GM18868 (cell line): Measurements from ENCODE around the gene TRABD2A.

Experiments used
- ATAC-seq: cut with Tn5 transposase; IDR thresholded peaks from one replicate; pipeline ENCODE4 v1.9.1; 2021; ENCODE audit warnings: mild to moderate bottlenecking, moderate library complexity; ENCODE audit not compliant: unreplicated experiment

Gene TRABD2A

DNA sequence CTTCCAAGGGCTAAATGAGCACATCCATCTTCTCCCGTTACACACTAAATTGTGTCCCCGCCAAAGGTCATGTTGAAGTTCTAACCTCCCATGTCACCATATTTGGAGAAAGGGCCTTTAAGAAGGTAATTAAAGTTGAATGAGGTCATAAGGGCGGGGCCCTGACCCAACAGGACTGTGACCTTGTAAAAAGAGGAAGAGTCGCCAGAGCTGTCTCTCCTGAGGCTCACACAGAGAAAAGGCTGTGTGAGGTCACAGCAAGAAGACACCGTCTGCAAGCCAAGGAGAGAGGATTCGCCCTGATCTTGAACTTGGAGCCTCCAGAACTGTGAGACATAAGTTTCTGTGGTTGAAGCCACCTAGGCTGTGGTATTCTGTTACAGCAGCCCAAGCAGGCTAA is 24.1 kb downstream of the TRABD2A start:
- no peak for ATAC-seq

DNA sequence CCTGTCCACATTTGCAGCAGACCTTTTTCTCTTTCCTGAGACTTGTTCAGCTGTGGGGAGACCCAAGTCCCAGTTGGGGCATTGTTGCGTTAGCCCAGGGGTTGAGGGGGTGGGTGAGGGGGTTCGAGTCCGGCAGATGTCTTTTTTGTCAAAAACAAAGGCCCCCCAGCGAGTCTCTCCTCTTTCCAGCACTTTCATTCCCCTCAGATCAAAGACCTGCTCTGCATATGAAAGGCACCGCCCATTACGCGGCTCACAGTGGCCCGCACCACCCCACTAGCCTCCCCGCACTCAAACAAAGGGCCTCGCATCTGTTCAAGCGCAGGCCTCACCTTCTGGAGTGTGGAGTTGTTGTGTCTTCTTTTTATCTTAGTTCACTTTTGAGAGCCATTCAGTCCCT is 25.2 kb downstream of the TRABD2A start:
- no peak for ATAC-seq

DNA sequence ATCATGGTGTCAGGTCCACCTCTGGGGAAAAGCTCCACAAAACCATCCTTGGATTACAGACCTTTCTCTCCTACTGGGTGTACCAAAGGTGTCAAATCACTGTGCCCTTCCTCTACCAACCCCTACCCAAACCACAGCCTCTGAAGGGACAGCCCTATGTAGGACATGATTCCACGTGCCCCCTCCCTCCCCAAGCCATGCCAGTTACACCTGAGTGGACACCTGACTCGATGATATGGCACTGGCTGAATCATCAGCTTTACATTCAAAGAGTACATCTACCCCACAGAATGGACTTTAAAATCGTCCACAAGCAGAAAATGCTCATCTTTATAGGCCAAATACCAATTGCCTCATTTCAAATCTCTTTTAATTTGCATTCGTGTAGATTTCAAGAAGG is 26.0 kb downstream of the TRABD2A start:
- ATAC-seq, result no peak

DNA sequence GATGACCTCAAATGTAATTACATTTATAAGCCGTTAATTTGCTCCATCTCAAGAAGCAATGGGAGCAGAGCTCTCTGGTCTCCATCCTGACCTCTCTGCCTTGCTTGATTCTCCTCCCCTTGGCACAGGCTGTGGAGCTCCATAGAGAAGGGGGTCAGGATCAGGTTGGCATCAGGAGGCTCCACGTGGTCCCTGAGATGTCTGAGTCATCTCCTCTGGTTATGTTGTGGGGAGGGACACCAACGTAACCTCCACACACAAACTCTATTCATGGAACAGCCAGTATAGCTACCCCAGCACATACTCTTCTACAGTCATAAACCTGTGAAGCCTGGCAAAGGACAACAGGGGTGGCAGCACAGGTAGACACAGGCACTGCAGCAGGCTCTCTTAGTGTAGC is 29.0 kb downstream of the TRABD2A start:
- ATAC-seq, result no peak

DNA sequence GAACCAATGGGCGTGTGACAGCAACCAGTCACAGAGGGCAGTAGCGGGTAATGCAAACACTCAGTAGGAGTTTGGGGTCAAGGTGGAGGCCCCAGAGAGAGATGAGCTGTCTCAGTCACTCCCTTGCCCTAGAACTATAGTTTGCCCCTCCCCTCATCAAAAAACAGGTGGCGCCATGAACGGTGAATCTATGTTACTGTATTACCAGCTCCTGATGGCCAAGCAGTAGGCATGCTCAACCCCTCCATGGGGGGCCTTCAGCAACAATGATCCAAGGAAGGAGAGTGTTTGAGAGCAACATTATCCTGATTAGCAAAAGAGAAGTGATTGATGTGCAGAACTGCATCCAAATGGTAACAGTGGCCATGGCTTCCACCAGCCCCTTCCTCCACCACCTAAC is 30.4 kb downstream of the TRABD2A start:
- ATAC-seq, result no peak

DNA sequence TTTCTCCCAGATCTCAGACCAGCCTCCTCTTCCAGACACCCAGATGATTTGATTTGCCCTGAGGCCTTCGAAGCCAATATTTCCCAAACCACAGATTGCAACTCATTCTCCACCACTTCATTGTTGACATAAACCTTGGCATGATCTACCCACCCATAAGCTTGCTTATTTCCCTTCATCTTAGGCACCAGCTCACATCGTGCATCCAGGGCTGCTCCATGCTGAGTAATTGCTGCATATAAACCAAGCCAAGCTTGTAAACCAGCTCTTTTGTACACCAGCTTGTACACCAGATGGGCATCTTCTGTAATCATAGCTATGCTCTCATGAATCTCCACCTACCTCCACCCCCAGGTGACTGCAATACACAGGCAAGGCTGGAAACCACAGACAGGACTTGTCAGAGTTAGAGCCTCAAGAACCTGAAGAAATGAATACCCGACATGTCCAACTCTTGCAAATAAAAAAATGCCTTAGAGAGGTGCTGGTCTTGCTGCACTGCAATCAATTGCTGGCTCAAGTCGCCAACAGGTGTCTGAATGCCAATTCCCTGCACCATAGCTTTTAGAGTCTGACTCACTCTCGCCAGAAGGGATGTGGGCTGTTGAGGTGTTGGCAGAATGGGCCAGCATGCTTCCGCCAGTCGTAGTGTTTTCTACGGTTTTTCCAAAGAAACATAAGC is 31.5 kb downstream of the TRABD2A start:
- ATAC-seq, result no peak

DNA sequence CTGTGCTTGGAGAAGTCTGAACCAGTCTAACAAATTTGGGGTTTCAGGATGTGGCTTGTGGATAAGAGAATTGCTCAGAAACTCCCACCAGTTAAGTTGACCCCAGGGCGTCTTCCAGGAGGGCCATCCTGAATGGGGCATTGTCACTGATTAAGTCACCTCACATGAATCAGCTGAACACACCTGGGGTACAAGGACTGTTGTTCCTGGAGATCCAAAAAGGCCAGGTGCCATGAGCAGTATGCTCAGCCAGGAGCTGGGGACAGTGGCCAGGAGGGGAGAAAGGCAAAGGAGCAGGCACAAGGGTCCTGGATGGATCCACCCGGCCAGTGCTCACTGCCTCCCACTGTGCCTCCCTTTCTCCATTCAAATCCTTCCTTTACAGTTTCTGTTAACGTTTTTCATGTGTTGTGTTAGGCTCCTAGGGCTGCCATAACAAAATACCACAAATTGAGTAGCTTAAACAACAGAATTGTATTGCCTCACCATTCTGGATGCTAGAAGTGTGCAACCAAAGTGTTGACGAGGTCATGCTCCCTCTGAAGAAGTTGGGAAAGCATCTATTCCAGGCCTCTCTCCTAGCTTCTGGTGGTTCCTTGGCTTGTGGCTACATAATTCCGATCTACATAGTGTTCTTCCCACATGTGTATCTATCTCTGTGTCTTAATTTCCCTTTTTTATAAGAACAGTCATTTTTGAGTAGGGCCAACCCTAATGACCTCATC is 33.4 kb downstream of the TRABD2A start:
- no peak for ATAC-seq

DNA sequence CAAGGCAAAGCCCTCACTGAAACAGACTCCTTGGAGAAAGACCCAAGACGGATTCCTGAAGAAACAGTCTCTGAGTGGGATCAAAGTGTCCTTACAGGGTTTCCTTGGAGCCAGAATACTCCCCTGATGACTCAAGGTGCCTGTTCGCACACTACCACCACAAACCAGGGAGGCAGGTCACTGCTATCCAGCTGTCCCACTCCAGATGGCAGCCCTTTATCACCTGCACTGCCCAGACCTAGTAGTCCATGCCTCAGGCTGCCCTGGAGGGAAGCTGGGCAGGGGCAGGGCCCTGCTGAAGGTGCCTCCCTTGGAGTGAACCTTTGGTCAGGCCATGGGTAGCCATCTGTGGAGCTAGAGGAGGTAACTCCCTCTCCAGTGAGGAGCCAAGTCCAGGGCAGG is 34.1 kb downstream of the TRABD2A start:
- no peak for ATAC-seq

DNA sequence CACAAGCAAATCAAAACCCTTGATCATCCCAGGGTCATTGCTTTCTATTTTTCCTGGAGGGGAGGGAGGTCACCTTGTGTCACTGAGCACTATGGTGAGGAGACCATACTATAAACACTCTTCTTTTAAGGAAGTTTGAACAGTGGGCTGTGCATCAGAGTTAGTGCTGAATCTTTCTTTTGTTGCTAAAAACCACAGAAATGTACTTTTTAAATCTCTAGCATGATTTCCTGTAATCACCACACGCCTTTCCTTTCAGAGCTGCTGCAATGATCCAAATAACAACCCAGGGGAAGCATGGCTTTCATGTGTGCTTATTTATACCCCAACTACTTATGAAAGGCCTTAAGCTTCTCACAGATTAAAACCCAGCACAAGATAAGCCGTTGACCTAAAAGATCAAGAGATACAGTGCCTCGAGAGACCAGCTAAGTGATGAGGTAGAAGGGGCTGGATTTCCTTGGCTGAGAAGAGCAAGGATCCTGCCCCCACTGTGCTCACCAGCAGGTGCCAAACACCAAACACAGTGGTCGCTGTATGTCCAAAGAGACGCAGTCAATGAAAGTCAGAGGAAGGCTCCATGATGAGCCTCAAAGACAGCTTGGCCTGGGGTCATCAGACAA is 34.7 kb downstream of the TRABD2A start:
- no peak for ATAC-seq

DNA sequence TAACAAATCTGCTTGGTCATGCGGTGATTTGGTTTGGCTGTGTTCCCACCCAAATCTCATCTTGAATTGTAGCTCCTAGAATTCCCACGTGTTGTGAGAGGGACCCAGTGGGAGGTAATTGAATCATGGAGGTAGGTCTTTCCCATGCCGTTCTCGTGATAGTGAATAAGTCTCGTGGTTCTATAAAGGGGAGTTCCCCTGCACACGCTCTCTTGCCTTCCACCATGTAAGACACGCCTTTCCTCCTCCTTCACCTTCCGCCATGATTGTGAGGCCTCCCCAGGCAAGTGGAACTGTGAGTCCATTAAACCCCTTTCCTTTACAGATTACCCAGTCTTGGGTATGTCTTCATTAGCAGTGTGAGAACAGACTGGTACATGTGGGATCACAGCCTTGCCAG is 36.7 kb downstream of the TRABD2A start:
- no peak for ATAC-seq

DNA sequence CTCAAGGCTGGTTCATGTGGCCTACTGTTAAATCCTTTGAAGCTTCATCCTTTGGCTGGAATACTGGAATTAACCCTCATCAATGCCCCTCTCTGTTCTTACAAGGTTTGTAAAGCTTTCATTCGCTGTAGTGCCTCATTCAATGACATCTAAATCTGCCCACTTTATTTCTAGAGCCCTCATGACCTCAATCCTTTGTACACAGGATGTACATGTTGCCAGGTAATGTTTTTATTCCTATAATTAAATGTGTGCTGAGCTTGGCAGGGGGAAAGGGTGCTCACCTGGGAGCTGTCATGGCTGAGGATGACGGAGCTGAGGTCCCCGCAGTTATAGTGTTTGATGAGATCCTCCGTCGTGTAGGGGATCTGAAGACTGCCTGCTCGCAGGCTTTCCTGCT is 39.3 kb downstream of the TRABD2A start:
- ATAC-seq, result no peak

DNA sequence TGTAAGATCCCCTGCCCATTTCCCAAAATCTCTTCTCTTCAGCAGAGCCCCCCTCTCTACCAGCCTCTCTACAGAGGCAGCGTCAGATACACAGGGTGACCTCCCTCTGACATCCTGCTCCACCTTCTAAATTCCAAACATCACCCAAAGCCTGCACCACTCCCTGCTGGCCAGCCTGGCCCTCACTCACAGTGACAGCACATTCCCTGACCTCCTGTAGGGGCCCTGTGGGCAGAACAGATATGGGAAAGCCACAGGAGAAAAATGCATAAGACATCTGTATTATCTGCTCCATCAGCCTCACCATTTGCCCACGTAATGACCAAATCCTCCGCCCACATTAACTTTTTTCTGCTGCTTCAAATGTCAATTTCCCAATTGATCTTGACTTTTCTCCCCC is 40.6 kb downstream of the TRABD2A start:
- no peak for ATAC-seq

DNA sequence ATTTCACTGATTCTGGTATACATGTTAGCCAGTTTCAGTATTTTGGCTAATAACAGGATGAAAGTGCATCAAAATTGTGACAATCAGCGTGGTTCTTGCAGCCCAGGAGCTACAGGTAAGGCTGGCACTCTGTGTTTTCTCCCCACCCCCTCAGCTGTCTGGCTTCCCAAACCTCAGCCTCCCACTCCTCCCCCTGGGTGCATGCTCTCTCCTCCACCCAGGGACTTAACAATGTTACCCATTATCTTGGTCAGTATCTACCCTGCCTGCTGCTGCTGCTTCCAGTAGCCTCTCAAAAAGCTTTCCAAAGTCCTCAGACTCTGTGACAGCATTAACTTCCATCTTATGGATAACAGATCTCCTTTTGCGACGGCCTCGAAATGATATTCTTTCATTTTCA is 41.0 kb downstream of the TRABD2A start:
- ATAC-seq, result no peak

DNA sequence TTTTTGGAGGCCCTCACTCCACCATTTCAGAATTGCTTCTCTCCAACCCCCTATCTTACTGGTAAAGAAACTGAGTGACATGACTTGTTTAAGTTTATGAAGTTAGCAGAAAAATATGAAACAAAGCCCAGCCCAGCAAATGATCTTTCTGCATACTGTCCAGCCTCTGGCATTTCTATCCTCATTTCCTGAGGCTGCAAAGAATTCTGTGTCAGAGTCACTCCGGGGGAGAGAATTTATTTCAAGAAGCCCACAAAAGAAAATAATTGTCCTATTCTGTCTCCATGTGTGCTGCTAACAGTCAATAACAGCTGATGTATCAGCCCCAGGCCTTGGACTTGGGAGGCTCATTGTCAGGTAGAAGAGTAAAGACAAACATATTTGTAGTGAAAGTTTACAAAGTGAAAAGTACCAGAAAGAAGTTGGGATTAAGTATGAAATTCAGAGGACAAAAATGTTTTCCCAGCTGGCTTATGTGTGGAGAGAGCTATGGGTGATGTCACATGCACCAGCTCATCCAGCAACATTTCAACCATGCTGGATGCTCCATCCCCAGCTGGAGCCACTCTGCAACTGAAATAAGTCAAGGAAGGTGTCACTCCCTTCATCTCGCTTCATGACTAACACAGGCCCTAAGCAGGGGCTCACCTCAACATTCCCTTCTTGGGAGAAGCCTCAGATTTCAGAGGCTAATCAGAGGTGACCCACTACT is 42.3 kb downstream of the TRABD2A start:
- no peak for ATAC-seq

DNA sequence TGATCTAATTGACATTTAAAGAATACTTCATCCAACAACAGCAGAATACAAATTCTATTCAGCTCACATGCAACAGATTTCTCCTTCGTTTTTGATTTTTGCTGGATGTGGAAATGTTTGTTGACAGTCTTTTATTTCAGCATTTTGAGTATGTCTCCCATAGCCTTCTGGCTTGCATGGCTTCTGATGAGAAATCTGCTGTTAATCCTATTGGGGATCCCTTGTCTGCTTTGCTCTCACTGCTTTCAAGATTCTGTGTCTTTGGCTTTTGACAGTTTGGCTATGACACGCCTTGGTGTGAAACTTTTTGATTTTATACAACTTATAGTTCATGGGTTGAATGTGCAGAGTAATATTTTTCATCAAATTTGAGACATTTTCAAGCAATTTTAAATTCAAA is 44.7 kb downstream of the TRABD2A start:
- ATAC-seq, result no peak

DNA sequence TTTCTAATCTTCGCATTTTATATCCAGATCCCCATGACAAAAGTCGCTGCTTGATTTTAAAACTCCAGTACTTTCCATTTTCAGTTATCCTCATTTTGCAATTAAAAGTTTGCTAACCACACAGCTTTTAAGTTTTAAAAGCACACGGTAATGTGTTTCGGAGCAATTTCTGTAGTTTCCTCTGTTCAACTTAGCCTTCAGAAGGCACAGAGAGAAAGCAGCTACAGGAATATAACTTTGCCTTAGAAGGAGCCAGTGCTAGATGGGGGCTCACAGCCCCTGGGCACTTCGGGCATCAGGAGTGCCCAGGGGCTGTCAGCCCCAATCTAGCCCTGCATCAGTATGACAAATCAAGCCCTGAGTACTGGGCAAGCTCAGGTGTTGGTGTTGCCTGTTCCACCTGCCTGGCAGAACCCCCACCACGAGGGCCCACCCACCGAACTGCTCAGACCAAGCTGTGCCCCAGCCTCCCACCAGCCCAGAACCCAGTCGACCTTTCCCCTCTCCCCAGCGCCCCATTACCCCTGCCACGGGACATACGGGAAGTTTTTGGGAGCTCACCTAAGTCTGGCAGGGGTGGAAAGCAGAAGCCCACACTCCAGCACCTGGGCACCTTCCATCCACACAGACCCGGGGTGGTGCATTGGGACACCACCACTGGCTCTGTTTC is 47.3 kb downstream of the TRABD2A start:
- ATAC-seq, result no peak

DNA sequence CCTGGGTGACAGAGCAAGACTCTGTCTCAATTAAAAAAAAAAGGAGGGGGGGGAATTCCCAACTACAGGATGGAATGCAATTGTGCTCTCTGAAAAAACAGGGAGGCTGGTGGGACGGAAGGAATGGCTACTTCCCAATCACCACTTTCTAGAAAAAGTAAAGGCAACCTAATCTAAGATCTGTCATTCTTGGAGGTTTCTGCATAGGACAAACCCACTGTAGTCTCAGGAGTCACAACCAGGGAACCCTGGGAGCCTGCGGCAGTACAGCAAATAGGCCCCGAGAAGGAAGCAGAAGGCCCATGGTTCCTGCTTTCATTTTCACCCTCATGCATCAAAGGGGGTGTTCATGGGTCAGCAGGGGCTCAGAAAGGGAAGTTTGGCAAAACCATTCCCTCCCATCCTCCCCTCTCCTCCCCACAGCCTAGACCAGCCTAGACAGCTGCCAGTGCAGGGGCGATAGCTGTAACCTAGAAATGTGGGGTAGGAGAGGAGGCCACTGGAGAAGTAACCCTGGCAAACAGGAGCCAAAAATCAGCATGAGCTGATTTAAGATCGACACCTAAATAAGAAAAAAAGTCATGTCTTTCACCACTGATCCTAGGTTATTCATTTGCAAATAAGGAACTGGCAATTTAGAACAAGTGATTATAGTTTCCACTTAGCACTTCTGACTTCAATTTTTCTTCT is 48.0 kb downstream of the TRABD2A start:
- peak; percentile 92 for ATAC-seq

DNA sequence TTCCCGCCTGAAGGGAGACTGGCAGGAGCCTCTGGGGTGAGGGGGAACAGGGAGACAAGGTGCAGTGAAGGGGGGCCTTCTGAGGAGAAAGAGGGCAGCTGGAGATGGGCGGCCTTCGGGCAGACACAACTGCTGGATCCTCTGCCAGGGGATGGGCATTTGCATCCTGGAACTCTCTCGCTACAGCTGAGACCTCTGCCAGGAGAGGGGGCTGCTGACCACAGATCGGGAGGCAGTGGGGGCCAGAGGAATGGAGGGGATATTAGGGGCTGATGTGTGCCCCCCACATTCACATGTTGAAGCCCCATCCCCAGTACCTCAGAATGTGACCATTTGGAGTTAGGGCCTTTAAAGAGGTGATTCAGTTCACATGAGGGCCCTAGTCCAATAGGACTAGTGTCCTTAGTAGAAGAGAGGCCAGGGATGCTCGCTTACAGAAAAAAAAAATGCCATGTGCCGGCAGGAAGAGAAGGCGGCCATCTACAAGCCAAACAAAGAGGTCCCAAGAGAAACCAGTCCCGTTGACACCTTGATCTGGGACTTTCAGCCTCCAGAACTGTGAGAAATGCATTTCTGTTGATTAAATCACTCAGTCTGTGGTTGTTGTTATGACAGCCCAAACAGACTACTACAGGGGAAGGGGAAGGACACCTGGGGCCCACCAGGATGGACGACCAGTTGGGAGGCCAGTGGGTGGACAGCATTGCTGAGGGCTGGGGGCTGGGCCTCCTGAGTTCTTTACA is 50.0 kb downstream of the TRABD2A start:
- ATAC-seq, result no peak

DNA sequence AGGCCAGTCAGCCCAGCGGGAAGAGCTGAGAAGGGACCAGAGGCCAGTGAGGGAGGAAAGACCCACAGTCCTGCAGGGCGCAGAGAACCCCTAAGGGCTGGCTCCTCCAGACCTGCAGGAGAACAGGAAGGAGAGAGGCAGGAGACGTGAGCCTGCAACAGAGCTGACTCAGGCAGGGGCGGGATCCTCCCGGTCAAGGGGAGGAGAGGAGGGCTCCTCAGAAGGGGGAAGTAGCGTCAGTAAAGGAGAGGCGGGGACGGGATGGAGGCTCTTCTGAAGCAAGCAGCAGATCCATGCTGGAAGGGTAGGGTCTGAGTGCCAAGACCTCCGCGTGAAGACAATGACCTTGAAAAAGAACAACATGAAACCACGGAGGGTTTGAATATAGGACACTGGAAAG is 50.8 kb downstream of the TRABD2A start:
- no peak for ATAC-seq

DNA sequence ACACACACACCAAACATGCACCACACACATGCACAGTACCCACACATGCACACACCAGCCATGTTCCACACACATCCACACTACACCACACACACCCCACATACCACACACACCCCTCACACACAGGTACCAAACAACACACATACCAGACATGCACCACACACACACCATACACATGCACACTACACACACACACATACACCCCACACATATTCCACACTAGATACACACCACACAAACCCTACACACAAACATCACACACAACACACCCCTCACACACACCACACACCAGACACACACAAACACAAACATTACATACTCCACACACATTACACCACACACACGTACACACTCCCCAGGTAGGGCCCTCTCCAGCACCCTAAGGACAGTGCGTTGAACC is 51.2 kb downstream of the TRABD2A start:
- no peak for ATAC-seq
